Esophagus muscularis mucosa (tissue), 3 donors: ENCODE data around the gene CHIT1.

ENCODE experiments used
- POLR2A ChIP-seq: fragments of 450-650 bp; IDR thresholded peaks from one replicate; pipeline ENCODE4 v1.6.1; 2017; ENCODE audit warnings: antibody characterized with exemption, moderate library complexity, mild to moderate bottlenecking, low read depth
- POLR2AphosphoS5 ChIP-seq, 2 donors: sonication (generic); formaldehyde crosslinking; IDR thresholded peaks; one replicate each; pipeline ENCODE4 v1.6.1; 2017; ENCODE audit warnings: antibody characterized with exemption in 2 of 2
- TF ChIP-seq, protein P1 (sequence below), 3 experiments: fragments of 200-600 bp in 2 of 3; fragments of 450-650 bp in 1 of 3; sonication (generic) in 2 of 3; IDR thresholded peaks; one replicate each; pipeline ENCODE4 v1.5.1; 2017 to 2019; ENCODE audit warnings: antibody characterized with exemption in 3 of 3, mild to moderate bottlenecking in 2 of 3, moderate library complexity in 1 of 3

DNA sequence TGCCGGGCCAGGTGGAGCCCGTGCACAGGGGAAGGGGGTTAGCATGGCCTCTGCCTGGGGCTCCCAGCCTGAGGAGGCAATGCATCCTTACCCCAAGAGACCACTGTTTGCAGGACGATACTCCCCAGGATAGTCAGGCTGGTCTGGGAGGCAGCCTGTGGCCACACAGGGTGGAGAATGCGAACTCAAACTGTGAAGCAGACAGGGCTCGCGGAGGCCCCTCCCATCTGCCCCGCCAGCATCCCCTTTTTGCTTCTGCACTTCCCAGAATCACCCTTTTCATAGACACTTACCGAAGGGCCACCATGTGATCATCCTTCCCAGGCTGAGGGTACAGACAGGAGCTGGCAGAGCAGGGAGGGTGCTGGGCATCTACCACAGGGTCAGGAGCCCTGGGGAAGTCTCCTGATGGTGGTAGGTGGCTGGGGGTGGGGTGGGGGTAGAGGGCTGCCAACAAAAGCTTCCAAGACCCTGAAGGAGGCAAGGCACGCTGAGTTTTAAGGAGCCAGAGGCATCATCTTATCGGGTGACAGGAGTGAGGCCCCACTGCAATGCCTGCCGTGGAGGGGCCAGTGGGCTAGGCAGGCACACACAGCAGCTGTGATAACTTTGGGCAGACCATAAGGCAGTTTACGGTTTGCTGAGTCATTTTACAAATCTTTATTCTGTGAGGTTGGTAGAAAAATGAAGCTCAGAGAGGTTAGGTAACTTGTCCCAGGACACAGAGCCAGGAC, 44.6 kb upstream of the CHIT1 start:
- TF ChIP-seq, protein P1, sequence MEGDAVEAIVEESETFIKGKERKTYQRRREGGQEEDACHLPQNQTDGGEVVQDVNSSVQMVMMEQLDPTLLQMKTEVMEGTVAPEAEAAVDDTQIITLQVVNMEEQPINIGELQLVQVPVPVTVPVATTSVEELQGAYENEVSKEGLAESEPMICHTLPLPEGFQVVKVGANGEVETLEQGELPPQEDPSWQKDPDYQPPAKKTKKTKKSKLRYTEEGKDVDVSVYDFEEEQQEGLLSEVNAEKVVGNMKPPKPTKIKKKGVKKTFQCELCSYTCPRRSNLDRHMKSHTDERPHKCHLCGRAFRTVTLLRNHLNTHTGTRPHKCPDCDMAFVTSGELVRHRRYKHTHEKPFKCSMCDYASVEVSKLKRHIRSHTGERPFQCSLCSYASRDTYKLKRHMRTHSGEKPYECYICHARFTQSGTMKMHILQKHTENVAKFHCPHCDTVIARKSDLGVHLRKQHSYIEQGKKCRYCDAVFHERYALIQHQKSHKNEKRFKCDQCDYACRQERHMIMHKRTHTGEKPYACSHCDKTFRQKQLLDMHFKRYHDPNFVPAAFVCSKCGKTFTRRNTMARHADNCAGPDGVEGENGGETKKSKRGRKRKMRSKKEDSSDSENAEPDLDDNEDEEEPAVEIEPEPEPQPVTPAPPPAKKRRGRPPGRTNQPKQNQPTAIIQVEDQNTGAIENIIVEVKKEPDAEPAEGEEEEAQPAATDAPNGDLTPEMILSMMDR (IDR thresholded peaks at IDR 0.05): no peak
- TF ChIP-seq POLR2A (no peak), POLR2AphosphoS5 (IDR thresholded peaks at IDR 0.05) (no peak)
